ENCODE results near the gene EID2.

EID2 gene

DNA sequence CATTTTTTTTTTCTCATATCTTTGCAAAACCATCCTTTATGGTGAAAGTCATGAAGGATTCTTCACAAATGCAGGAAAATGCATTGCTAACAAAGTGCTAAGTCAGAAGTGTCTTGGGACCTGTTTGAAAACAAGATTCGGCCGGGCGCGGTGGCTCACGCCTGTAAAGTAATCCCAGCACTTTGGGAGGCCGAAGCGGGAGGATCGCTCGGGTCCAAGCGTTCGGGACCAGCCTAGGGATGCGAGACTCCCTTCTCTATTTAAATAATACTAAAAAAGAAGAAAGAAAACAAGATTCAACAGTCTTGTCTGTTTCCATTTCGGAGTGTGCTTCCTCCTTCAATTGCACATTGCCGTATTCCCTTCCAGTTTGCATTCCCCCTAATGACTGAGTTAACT, 8.1 kb downstream of the EID2 start:
- peaks cover 3% of the 10 kb centered on the region for H3K4me1 ChIP-seq (ENCODE audit: control insufficient read depth, insufficient read depth, low read depth, low read length)
- peak overlapping the region in 1 of 2 experiments; percentile 93 for H3K18ac ChIP-seq (ENCODE audit: low read depth in 1 of 2, low read length in 2 of 2)
- no peak overlapping the region for H2BK5ac ChIP-seq (ENCODE audit: low read depth, low read length, poor library complexity, severe bottlenecking)
- no peaks in the 10 kb centered on the region for H3K9me3 ChIP-seq (ENCODE audit: control insufficient read depth, low read length)
- peak overlapping the region; percentile 85 to 96 for H3K4me3 ChIP-seq (ENCODE audit: insufficient read depth in 1 of 2, low read depth in 1 of 2, low read length in 2 of 2)
- H2BK120ac ChIP-seq (ENCODE audit: low read depth, low read length): no peak overlapping the region
- peaks cover 0 to 3% of the 10 kb centered on the region in 2 experiments for H3K36me3 ChIP-seq (ENCODE audit: control insufficient read depth in 1 of 2, insufficient read depth in 2 of 2, low read depth in 1 of 2, low read length in 2 of 2)
- peak overlapping the region; percentile 84 for H2AFZ ChIP-seq (ENCODE audit: low read depth, low read length)
- DNase-seq: no peak
- peak overlapping the region in 1 of 2 experiments; percentile 91 for H3K4ac ChIP-seq (ENCODE audit: low read depth in 1 of 2, low read length in 2 of 2)
- peak overlapping the region in 1 of 2 experiments; percentile 78 for H3K14ac ChIP-seq (ENCODE audit: low read length in 2 of 2)
- H2BK12ac ChIP-seq (ENCODE audit: low read length in 2 of 2): no peak overlapping the region
- H3K79me1 ChIP-seq (replicated peaks; ENCODE audit: low read length, poor library complexity, severe bottlenecking): peaks cover 7% of the 10 kb centered on the region
- no peak overlapping the region for H3K23ac ChIP-seq (ENCODE audit: low read length in 2 of 2)
- no peaks in the 10 kb centered on the region for H3K27me3 ChIP-seq (ENCODE audit: control insufficient read depth in 1 of 2, insufficient read depth in 1 of 2, low read length in 2 of 2)
- H3K27ac ChIP-seq (ENCODE audit: low read length, poor library complexity, severe bottlenecking): no peak overlapping the region
- H3K4me2 ChIP-seq (ENCODE audit: low read length, poor library complexity, severe bottlenecking): peak overlapping the region; percentile 49
- H4K91ac ChIP-seq (ENCODE audit: low read length): no peak overlapping the region
- H2AK5ac ChIP-seq (ENCODE audit: low read length, severe bottlenecking): no peak overlapping the region
- H2BK15ac ChIP-seq (ENCODE audit: low read depth, poor library complexity, severe bottlenecking): no peak overlapping the region
- no peak overlapping the region for H4K8ac ChIP-seq (ENCODE audit: low read length)
- 69% methylated on average over 7 of the region's 14 CpGs for WGBS
- peak overlapping the region; percentile 96 for H3K9ac ChIP-seq (ENCODE audit: low read length)

- Histone ChIP-seq H2BK12ac (ENCODE audit: low read length in 2 of 2) (no peak overlapping the region), H3K79me1 (replicated peaks; ENCODE audit: low read length, poor library complexity, severe bottlenecking) (peaks cover 12% of the 10 kb centered on the region), H2AK5ac (ENCODE audit: low read length, severe bottlenecking) (no peak overlapping the region), H4K91ac (ENCODE audit: low read length) (no peak overlapping the region), H3K9me3 (ENCODE audit: control insufficient read depth, low read length) (no peaks in the 10 kb centered on the region), H3K4ac (ENCODE audit: low read depth in 1 of 2, low read length in 2 of 2) (no peak overlapping the region), H2AFZ (ENCODE audit: low read depth, low read length) (no peak overlapping the region), H3K4me3 (ENCODE audit: insufficient read depth in 1 of 2, low read depth in 1 of 2, low read length in 2 of 2) (no peak overlapping the region), H2BK15ac (ENCODE audit: low read depth, poor library complexity, severe bottlenecking) (no peak overlapping the region), H3K18ac (ENCODE audit: low read depth in 1 of 2, low read length in 2 of 2) (no peak overlapping the region), H3K14ac (ENCODE audit: low read length in 2 of 2) (no peak overlapping the region), H2BK5ac (ENCODE audit: low read depth, low read length, poor library complexity, severe bottlenecking) (no peak overlapping the region), H3K9ac (ENCODE audit: low read length) (no peak overlapping the region), H3K23ac (ENCODE audit: low read length in 2 of 2) (no peak overlapping the region), H2BK120ac (ENCODE audit: low read depth, low read length) (no peak overlapping the region), H3K36me3 (ENCODE audit: control insufficient read depth in 1 of 2, insufficient read depth in 2 of 2, low read depth in 1 of 2, low read length in 2 of 2) (peaks cover 3% of the 10 kb centered on the region in 2 experiments), H3K4me2 (ENCODE audit: low read length, poor library complexity, severe bottlenecking) (no peak overlapping the region), H3K27ac (ENCODE audit: low read length, poor library complexity, severe bottlenecking) (no peak overlapping the region), H3K4me1 (ENCODE audit: control insufficient read depth, insufficient read depth, low read depth, low read length) (peaks cover 6% of the 10 kb centered on the region), H3K27me3 (ENCODE audit: control insufficient read depth in 1 of 2, insufficient read depth in 1 of 2, low read length in 2 of 2) (no peaks in the 10 kb centered on the region), H4K8ac (ENCODE audit: low read length) (no peak overlapping the region)
- no CpG with 5 or more reads among the region's 3 CpGs for WGBS
- DNase-seq: no peak
Measured at GRCh38 chr19:39525205-39525604, 14.8 kb downstream of the EID2 start.

DNA sequence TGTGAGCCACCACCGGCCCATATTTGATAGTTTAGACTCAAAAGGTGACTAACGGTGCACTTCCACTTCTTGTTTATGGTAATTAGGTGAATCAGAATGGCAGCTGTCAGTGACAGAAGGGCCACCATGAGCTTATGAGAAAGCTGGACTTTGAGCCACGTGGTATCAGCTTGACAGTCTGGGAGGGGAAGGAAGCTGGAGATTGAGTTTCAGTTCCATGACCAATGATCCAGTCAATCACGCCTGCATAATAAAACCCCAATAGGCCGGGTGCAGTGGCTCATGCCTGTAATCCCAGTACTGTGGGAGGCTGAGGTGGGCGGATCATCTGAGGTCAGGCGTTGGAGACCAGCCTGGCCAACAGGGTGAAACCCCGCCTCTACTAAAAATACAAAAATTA, 15.5 kb downstream of the EID2 start:
- no peak overlapping the region for H3K9ac ChIP-seq (ENCODE audit: low read length)
- H2AFZ ChIP-seq (ENCODE audit: low read depth, low read length): no peak overlapping the region
- no peak overlapping the region for H3K4ac ChIP-seq (ENCODE audit: low read depth in 1 of 2, low read length in 2 of 2)
- peaks cover 4% of the 10 kb centered on the region for H3K4me1 ChIP-seq (ENCODE audit: control insufficient read depth, insufficient read depth, low read depth, low read length)
- no peaks in the 10 kb centered on the region for H3K9me3 ChIP-seq (ENCODE audit: control insufficient read depth, low read length)
- no peak overlapping the region for H2BK12ac ChIP-seq (ENCODE audit: low read length in 2 of 2)
- no peak overlapping the region for H2AK5ac ChIP-seq (ENCODE audit: low read length, severe bottlenecking)
- H3K14ac ChIP-seq (ENCODE audit: low read length in 2 of 2): no peak overlapping the region
- no peak for DNase-seq
- H3K18ac ChIP-seq (ENCODE audit: low read depth in 1 of 2, low read length in 2 of 2): no peak overlapping the region
- peaks cover 0 to 3% of the 10 kb centered on the region in 2 experiments for H3K36me3 ChIP-seq (ENCODE audit: control insufficient read depth in 1 of 2, insufficient read depth in 2 of 2, low read depth in 1 of 2, low read length in 2 of 2)
- no peak overlapping the region for H2BK5ac ChIP-seq (ENCODE audit: low read depth, low read length, poor library complexity, severe bottlenecking)
- no peak overlapping the region for H3K4me3 ChIP-seq (ENCODE audit: insufficient read depth in 1 of 2, low read depth in 1 of 2, low read length in 2 of 2)
- H4K91ac ChIP-seq (ENCODE audit: low read length): no peak overlapping the region
- H3K79me1 ChIP-seq (replicated peaks; ENCODE audit: low read length, poor library complexity, severe bottlenecking): peaks cover 7% of the 10 kb centered on the region
- no peak overlapping the region for H3K27ac ChIP-seq (ENCODE audit: low read length, poor library complexity, severe bottlenecking)
- no peak overlapping the region for H3K23ac ChIP-seq (ENCODE audit: low read length in 2 of 2)
- no peaks in the 10 kb centered on the region for H3K27me3 ChIP-seq (ENCODE audit: control insufficient read depth in 1 of 2, insufficient read depth in 1 of 2, low read length in 2 of 2)
- H4K8ac ChIP-seq (ENCODE audit: low read length): no peak overlapping the region
- 97% methylated on average over 7 of the region's 8 CpGs for WGBS
- H2BK15ac ChIP-seq (ENCODE audit: low read depth, poor library complexity, severe bottlenecking): no peak overlapping the region
- no peak overlapping the region for H2BK120ac ChIP-seq (ENCODE audit: low read depth, low read length)
- H3K4me2 ChIP-seq (ENCODE audit: low read length, poor library complexity, severe bottlenecking): no peak overlapping the region

GRCh38 chr19:39520541-39521484, 19.1 kb downstream of the EID2 start:
- Histone ChIP-seq H3K36me3 (ENCODE audit: control insufficient read depth in 1 of 2, insufficient read depth in 2 of 2, low read depth in 1 of 2, low read length in 2 of 2) (peaks cover 0 to 3% of the 10 kb centered on the region in 2 experiments), H2AK5ac (ENCODE audit: low read length, severe bottlenecking) (no peak overlapping the region), H2BK120ac (ENCODE audit: low read depth, low read length) (no peak overlapping the region), H3K27me3 (ENCODE audit: control insufficient read depth in 1 of 2, insufficient read depth in 1 of 2, low read length in 2 of 2) (peaks cover 21 to 30% of the 10 kb centered on the region in 2 experiments), H3K4me1 (ENCODE audit: control insufficient read depth, insufficient read depth, low read depth, low read length) (peaks cover 6% of the 10 kb centered on the region), H3K27ac (ENCODE audit: low read length, poor library complexity, severe bottlenecking) (no peak overlapping the region), H3K14ac (ENCODE audit: low read length in 2 of 2) (no peak overlapping the region), H3K4ac (ENCODE audit: low read depth in 1 of 2, low read length in 2 of 2) (no peak overlapping the region), H3K4me2 (ENCODE audit: low read length, poor library complexity, severe bottlenecking) (no peak overlapping the region), H4K91ac (ENCODE audit: low read length) (no peak overlapping the region), H2BK12ac (ENCODE audit: low read length in 2 of 2) (no peak overlapping the region), H3K4me3 (ENCODE audit: insufficient read depth in 1 of 2, low read depth in 1 of 2, low read length in 2 of 2) (no peak overlapping the region), H2BK15ac (ENCODE audit: low read depth, poor library complexity, severe bottlenecking) (no peak overlapping the region), H2AFZ (ENCODE audit: low read depth, low read length) (no peak overlapping the region), H3K9me3 (ENCODE audit: control insufficient read depth, low read length) (no peaks in the 10 kb centered on the region), H3K9ac (ENCODE audit: low read length) (no peak overlapping the region), H2BK5ac (ENCODE audit: low read depth, low read length, poor library complexity, severe bottlenecking) (no peak overlapping the region), H4K8ac (ENCODE audit: low read length) (no peak overlapping the region), H3K23ac (ENCODE audit: low read length in 2 of 2) (no peak overlapping the region), H3K18ac (ENCODE audit: low read depth in 1 of 2, low read length in 2 of 2) (no peak overlapping the region), H3K79me1 (replicated peaks; ENCODE audit: low read length, poor library complexity, severe bottlenecking) (peaks cover 3% of the 10 kb centered on the region)
- WGBS: 90% methylated on average over 2 of the region's 8 CpGs
- DNase-seq: no peak

All from mesenchymal stem cell (in vitro differentiated cells and primary cell).